ENCODE data around the gene SMPD4.
"Not testable (repeated sequence)": the region's sequence is repeated elsewhere in the genome, so short reads cannot be mapped to it uniquely, and the experiment has no call there.

SMPD4 gene

GRCh38 chr2:130160838-130161705 is 20.3 kb downstream of the SMPD4 start:
- not testable (repeated sequence) for H2BK12ac ChIP-seq (ENCODE audit: low read length); H4K12ac ChIP-seq (ENCODE audit: low read depth, low read length); H3K4me3 ChIP-seq (ENCODE audit: low read depth, low read length); DNase-seq; H3K23ac ChIP-seq (ENCODE audit: low read length); H3K27ac ChIP-seq (ENCODE audit: low read depth, low read length); H3K18ac ChIP-seq (ENCODE audit: low read length); H2AFZ ChIP-seq (ENCODE audit: insufficient read depth, low read length, poor library complexity); H3K27me3 ChIP-seq (ENCODE audit: insufficient read depth, low read length); H2BK120ac ChIP-seq (ENCODE audit: insufficient read depth, low read length, poor library complexity); H4K8ac ChIP-seq (ENCODE audit: low read depth, low read length); H4K91ac ChIP-seq (ENCODE audit: low read depth, low read length); H3K9me3 ChIP-seq (ENCODE audit: insufficient read depth, low read depth, low read length); H3K9ac ChIP-seq (ENCODE audit: low read length); H2BK5ac ChIP-seq (ENCODE audit: low read depth, low read length, poor library complexity); H3K4ac ChIP-seq (ENCODE audit: low read depth, low read length); H3K79me1 ChIP-seq (ENCODE audit: low read length); H2AK5ac ChIP-seq (ENCODE audit: low read length); H3K79me2 ChIP-seq (ENCODE audit: control insufficient read depth, insufficient read depth, low read length, poor library complexity); H3K4me2 ChIP-seq (ENCODE audit: low read length); H3K4me1 ChIP-seq (ENCODE audit: control insufficient read depth in 1 of 2, insufficient read depth in 2 of 2, low read length in 2 of 2); H3K14ac ChIP-seq (ENCODE audit: low read length)
- WGBS (ENCODE audit: extremely low coverage, insufficient coverage, insufficient read length), result no CpG with 5 or more reads among the region's 25 CpGs
- H3K36me3 ChIP-seq (ENCODE audit: control insufficient read depth in 1 of 2, insufficient read depth in 2 of 2, low read length in 2 of 2), result peaks cover 52 to 58% of the 10 kb centered on the region in 2 experiments

DNA sequence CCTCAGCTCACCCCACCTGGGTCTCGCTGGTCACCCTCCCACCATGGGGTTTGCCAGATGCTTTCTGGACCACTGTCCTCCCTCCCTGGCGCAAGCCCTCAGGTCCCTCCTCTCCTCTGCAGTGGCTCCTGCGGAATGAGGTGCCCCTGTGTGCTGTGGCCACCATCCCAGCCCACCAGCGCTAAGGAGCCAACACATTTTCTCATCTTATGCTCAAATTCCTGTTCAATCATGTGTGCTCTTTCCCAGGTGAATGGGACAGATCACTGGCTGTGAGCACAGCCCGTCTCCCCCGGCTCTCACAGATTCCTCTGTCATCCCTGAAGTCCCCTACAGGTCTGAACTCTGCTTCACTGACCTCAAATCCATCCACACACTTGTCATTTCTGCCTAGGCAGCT is 21.3 kb downstream of the SMPD4 start:
- no peak overlapping the region for H2AFZ ChIP-seq (ENCODE audit: insufficient read depth, low read length, poor library complexity)
- no peak overlapping the region for H3K14ac ChIP-seq (ENCODE audit: low read length)
- peaks cover 51 to 54% of the 10 kb centered on the region in 2 experiments for H3K36me3 ChIP-seq (ENCODE audit: control insufficient read depth in 1 of 2, insufficient read depth in 2 of 2, low read length in 2 of 2)
- H3K4ac ChIP-seq (ENCODE audit: low read depth, low read length), result no peak overlapping the region
- H3K4me2 ChIP-seq (ENCODE audit: low read length), result no peak overlapping the region
- no peak overlapping the region for H4K8ac ChIP-seq (ENCODE audit: low read depth, low read length)
- no peak overlapping the region for H3K27ac ChIP-seq (ENCODE audit: low read depth, low read length)
- H3K79me2 ChIP-seq (ENCODE audit: control insufficient read depth, insufficient read depth, low read length, poor library complexity), result no peaks in the 10 kb centered on the region
- DNase-seq, result no peak
- no peaks in the 10 kb centered on the region for H3K79me1 ChIP-seq (ENCODE audit: low read length)
- no CpG with 5 or more reads among the region's 6 CpGs for WGBS (ENCODE audit: extremely low coverage, insufficient coverage, insufficient read length)
- no peak overlapping the region for H2BK120ac ChIP-seq (ENCODE audit: insufficient read depth, low read length, poor library complexity)
- no peak overlapping the region for H4K12ac ChIP-seq (ENCODE audit: low read depth, low read length)
- no peak overlapping the region for H2BK5ac ChIP-seq (ENCODE audit: low read depth, low read length, poor library complexity)
- H3K9ac ChIP-seq (ENCODE audit: low read length), result no peak overlapping the region
- H3K18ac ChIP-seq (ENCODE audit: low read length), result no peak overlapping the region
- no peak overlapping the region for H2AK5ac ChIP-seq (ENCODE audit: low read length)
- H3K23ac ChIP-seq (ENCODE audit: low read length), result no peak overlapping the region
- H3K4me3 ChIP-seq (ENCODE audit: low read depth, low read length), result no peak overlapping the region
- H2BK12ac ChIP-seq (ENCODE audit: low read length), result no peak overlapping the region
- H3K27me3 ChIP-seq (ENCODE audit: insufficient read depth, low read length), result no peaks in the 10 kb centered on the region
- H3K4me1 ChIP-seq (ENCODE audit: control insufficient read depth in 1 of 2, insufficient read depth in 2 of 2, low read length in 2 of 2), result no peaks in the 10 kb centered on the region
- peaks cover 2% of the 10 kb centered on the region for H3K9me3 ChIP-seq (ENCODE audit: insufficient read depth, low read depth, low read length)
- H4K91ac ChIP-seq (ENCODE audit: low read depth, low read length), result no peak overlapping the region

GRCh38 chr2:130159376-130159775 is 22.0 kb downstream of the SMPD4 start:
- not testable (repeated sequence) for H3K4me2 ChIP-seq (ENCODE audit: low read length); H3K4ac ChIP-seq (ENCODE audit: low read depth, low read length); H3K27ac ChIP-seq (ENCODE audit: low read depth, low read length); H3K79me1 ChIP-seq (ENCODE audit: low read length); H3K27me3 ChIP-seq (ENCODE audit: insufficient read depth, low read length); H2BK12ac ChIP-seq (ENCODE audit: low read length); H2AK5ac ChIP-seq (ENCODE audit: low read length); H3K79me2 ChIP-seq (ENCODE audit: control insufficient read depth, insufficient read depth, low read length, poor library complexity); H4K8ac ChIP-seq (ENCODE audit: low read depth, low read length); H2BK120ac ChIP-seq (ENCODE audit: insufficient read depth, low read length, poor library complexity); H4K12ac ChIP-seq (ENCODE audit: low read depth, low read length); H3K4me3 ChIP-seq (ENCODE audit: low read depth, low read length); H3K4me1 ChIP-seq (ENCODE audit: control insufficient read depth in 1 of 2, insufficient read depth in 2 of 2, low read length in 2 of 2); H3K9ac ChIP-seq (ENCODE audit: low read length); H2BK5ac ChIP-seq (ENCODE audit: low read depth, low read length, poor library complexity); H4K91ac ChIP-seq (ENCODE audit: low read depth, low read length); H3K14ac ChIP-seq (ENCODE audit: low read length); H2AFZ ChIP-seq (ENCODE audit: insufficient read depth, low read length, poor library complexity); H3K9me3 ChIP-seq (ENCODE audit: insufficient read depth, low read depth, low read length); DNase-seq; H3K23ac ChIP-seq (ENCODE audit: low read length); H3K18ac ChIP-seq (ENCODE audit: low read length)
- no CpG with 5 or more reads among the region's 4 CpGs for WGBS (ENCODE audit: extremely low coverage, insufficient coverage, insufficient read length)
- H3K36me3 ChIP-seq (ENCODE audit: control insufficient read depth in 1 of 2, insufficient read depth in 2 of 2, low read length in 2 of 2), result peaks cover 53 to 57% of the 10 kb centered on the region in 2 experiments

DNA sequence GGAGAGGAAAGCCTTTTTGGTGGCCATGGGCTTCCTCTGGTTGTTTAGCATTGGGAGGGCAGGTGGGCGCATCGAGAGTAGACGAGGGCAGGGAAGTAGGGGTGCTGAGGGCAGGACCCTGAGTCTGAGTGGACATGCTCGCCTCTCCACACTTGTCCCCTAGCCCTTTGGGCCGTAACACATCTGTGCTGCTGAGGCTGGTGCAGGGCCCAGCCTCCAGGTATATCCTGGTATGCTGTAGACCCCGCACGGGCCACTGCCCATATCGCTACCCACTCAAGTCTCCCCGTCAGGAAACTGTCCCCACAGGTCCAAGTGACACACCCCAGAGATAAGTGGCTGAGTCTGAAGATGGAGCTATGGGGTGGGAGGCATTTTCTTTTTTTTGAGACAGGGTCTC is 22.8 kb downstream of the SMPD4 start:
- no CpG with 5 or more reads among the region's 9 CpGs for WGBS (ENCODE audit: extremely low coverage, insufficient coverage, insufficient read length)

More for the DNA sequence above, 22.8 kb downstream of the SMPD4 start:
- Histone ChIP-seq H2AFZ (ENCODE audit: insufficient read depth, low read length, poor library complexity) (no peak overlapping the region), H4K8ac (ENCODE audit: low read depth, low read length) (no peak overlapping the region), H4K91ac (ENCODE audit: low read depth, low read length) (no peak overlapping the region), H3K14ac (ENCODE audit: low read length) (no peak overlapping the region), H4K12ac (ENCODE audit: low read depth, low read length) (no peak overlapping the region), H3K79me1 (ENCODE audit: low read length) (no peaks in the 10 kb centered on the region), H3K23ac (ENCODE audit: low read length) (no peak overlapping the region), H3K27ac (ENCODE audit: low read depth, low read length) (no peak overlapping the region), H3K79me2 (ENCODE audit: control insufficient read depth, insufficient read depth, low read length, poor library complexity) (no peaks in the 10 kb centered on the region), H3K4me1 (ENCODE audit: control insufficient read depth in 1 of 2, insufficient read depth in 2 of 2, low read length in 2 of 2) (no peaks in the 10 kb centered on the region), H3K9ac (ENCODE audit: low read length) (no peak overlapping the region), H2BK5ac (ENCODE audit: low read depth, low read length, poor library complexity) (no peak overlapping the region), H3K9me3 (ENCODE audit: insufficient read depth, low read depth, low read length) (peaks cover 2% of the 10 kb centered on the region), H3K4me2 (ENCODE audit: low read length) (no peak overlapping the region), H2BK120ac (ENCODE audit: insufficient read depth, low read length, poor library complexity) (no peak overlapping the region), H3K4ac (ENCODE audit: low read depth, low read length) (no peak overlapping the region), H3K4me3 (ENCODE audit: low read depth, low read length) (no peak overlapping the region), H3K36me3 (ENCODE audit: control insufficient read depth in 1 of 2, insufficient read depth in 2 of 2, low read length in 2 of 2) (peaks cover 55 to 56% of the 10 kb centered on the region in 2 experiments), H3K18ac (ENCODE audit: low read length) (no peak overlapping the region), H2BK12ac (ENCODE audit: low read length) (no peak overlapping the region), H2AK5ac (ENCODE audit: low read length) (no peak overlapping the region), H3K27me3 (ENCODE audit: insufficient read depth, low read length) (no peaks in the 10 kb centered on the region)
- no peak for DNase-seq

Data from trophoblast cell (in vitro differentiated cells and primary cell).